Measurements from ENCODE around the gene MIB2.

MIB2 gene

GRCh38 chr1:1604374-1605033, 10.8 kb upstream of the MIB2 start:
- Mint-ChIP-seq H3K36me3 (ENCODE audit: low read depth) (no peaks in the 10 kb centered on the region), H3K27ac (no peak overlapping the region), H3K4me1 (no peaks in the 10 kb centered on the region), H3K27me3 (ENCODE audit: low read depth) (peaks cover 31% of the 10 kb centered on the region), H3K9me3 (no peaks in the 10 kb centered on the region), H3K4me3 (no peak overlapping the region)
- no peak for TF ChIP-seq CTCF (IDR thresholded peaks at IDR 0.05; ENCODE audit: unreplicated experiment in 3 of 3)

GRCh38 chr1:1605034-1605591, 10.2 kb upstream of the MIB2 start:
- H3K4me1 Mint-ChIP-seq: no peaks in the 10 kb centered on the region
- peaks cover 31% of the 10 kb centered on the region for H3K27me3 Mint-ChIP-seq (ENCODE audit: low read depth)
- no peak overlapping the region for H3K4me3 Mint-ChIP-seq
- H3K9me3 Mint-ChIP-seq: no peaks in the 10 kb centered on the region
- no peaks in the 10 kb centered on the region for H3K36me3 Mint-ChIP-seq (ENCODE audit: low read depth)
- TF ChIP-seq CTCF (IDR thresholded peaks at IDR 0.05; ENCODE audit: unreplicated experiment in 3 of 3): no peak
- H3K27ac Mint-ChIP-seq: no peak overlapping the region

DNA sequence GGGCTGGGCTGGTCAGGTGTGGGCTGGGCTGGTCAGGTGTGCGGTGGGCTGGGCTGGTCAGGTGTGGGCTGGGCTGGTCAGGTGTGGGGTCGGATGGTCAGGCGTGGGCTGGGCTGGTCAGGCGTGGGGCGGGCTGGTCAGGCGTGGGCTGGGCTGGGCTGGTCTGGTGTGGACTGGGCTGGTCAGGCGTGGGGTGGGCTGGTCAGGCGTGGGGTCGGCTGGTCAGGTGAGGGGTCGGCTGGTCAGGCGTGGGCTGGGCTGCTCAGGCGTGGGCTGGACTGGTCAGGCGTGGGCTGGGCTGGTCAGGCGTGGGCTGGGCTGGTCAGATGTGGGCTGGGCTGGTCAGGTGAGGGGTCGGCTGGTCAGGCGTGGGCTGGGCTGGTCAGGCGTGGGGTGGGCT, 9.6 kb upstream of the MIB2 start:
- Mint-ChIP-seq H3K4me3 (no peak overlapping the region), H3K27me3 (ENCODE audit: low read depth) (peaks cover 28% of the 10 kb centered on the region), H3K36me3 (ENCODE audit: low read depth) (no peaks in the 10 kb centered on the region), H3K27ac (no peak overlapping the region), H3K4me1 (peaks cover 5% of the 10 kb centered on the region), H3K9me3 (no peaks in the 10 kb centered on the region)
- TF ChIP-seq CTCF (IDR thresholded peaks at IDR 0.05; ENCODE audit: unreplicated experiment in 3 of 3): no peak

- no peak for TF ChIP-seq CTCF (IDR thresholded peaks at IDR 0.05; ENCODE audit: unreplicated experiment in 3 of 3)
- Mint-ChIP-seq H3K9me3 (no peaks in the 10 kb centered on the region), H3K4me1 (peaks cover 11% of the 10 kb centered on the region), H3K36me3 (ENCODE audit: low read depth) (no peaks in the 10 kb centered on the region), H3K27ac (no peak overlapping the region), H3K27me3 (ENCODE audit: low read depth) (peaks cover 24% of the 10 kb centered on the region), H3K4me3 (no peak overlapping the region)
Observed at GRCh38 chr1:1606232-1606631, 9.1 kb upstream of the MIB2 start.

DNA sequence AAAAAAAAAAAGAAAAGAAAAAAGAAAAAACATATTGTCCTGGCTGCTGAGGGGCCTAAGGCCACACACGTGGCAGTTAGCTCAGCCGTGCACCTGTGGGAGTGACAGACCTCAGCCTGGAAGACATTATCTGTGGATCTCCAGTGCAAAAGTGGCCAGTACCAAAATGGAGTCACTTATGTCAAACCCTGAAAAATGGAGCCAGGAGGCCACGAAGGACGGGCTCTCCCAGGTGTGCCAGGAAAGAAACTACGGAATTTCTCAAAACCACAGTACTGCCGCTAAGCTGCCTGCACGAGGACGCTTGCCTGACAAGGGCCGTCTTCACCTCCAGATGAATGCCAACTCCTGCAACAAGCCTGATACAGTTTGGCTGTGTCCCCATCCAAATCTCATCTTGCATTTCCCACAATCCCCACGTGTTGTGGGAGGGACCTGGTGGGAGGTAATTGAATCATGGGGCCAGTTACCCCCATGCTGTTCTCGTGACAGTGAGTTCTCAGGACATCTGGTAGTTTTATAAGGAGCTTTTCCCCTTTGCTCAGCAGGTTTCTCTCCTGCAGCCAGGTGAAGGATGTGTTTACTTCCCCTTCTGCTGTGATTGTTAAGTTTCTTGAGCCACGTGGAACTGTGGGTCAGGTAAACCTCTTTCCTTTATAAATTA, 5.3 kb upstream of the MIB2 start:
- Mint-ChIP-seq H3K27me3 (ENCODE audit: low read depth) (no peaks in the 10 kb centered on the region), H3K27ac (no peak overlapping the region), H3K4me3 (no peak overlapping the region), H3K36me3 (ENCODE audit: low read depth) (no peaks in the 10 kb centered on the region), H3K9me3 (no peaks in the 10 kb centered on the region), H3K4me1 (peaks cover 32% of the 10 kb centered on the region)
- no peak for TF ChIP-seq CTCF (IDR thresholded peaks at IDR 0.05; ENCODE audit: unreplicated experiment in 3 of 3)
